ENCODE data around the gene DNAJC9. TPM values are rescaled to one million over a fixed set of nuclear protein-coding genes. Genes with fewer than 3 reads are reported as not detected.

Gene DNAJC9, protein sequence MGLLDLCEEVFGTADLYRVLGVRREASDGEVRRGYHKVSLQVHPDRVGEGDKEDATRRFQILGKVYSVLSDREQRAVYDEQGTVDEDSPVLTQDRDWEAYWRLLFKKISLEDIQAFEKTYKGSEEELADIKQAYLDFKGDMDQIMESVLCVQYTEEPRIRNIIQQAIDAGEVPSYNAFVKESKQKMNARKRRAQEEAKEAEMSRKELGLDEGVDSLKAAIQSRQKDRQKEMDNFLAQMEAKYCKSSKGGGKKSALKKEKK
- 8.6 and 13.1 TPM in 2 replicates for total RNA-seq

GRCh38 chr10:73246646-73247508 is at the start of gene DNAJC9:
Gene DNAJC9, minus strand, starts transcription at chr10:73247255. Its CDS starts 66 bp downstream, at chr10:73247189.

DNA sequence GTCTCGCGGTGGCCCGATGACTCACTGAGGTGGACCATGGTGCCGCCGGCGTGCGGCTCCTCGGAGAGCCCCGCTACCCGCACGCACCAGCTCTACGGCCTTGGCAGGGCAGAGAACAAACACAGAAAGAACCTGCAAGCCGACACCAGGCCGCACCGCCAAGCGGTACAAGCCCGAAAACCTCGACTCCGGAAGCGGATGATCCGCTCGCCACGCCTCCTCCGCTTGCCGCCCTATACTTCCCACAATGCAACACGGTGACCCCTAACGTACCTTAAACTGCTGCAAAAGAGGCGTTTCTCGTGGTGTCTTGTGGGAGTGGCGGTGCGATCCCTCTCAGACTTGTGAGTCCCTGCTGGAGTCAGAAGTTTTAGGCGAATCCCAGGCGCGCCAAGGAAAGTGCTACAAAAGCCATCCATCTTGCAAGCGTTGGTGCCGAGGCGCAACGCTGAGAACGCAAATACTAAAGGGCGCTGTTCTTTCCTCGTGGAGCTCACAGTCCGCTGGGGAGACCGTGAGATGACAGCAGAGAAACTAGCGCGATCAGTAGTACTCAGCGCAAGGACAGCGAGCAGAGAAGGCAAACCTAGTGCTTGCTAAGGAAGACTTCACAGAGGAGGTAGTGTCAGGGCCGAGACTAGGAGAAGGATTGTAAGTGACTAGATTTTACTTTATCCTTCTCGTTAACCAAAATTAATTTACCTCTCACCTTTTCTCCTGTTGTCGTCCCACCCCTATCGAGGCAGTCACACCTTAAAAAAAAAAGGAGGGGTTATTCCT is 5.6 kb upstream of the DNAJC9 start, which contains the start of gene MRPS16:
TSS of gene MRPS16 (minus strand) at position 200 of the 780 bp plus-strand sequence. CDS start at position 38, 162 bp downstream.

Other genes with a start within 250 kb of the DNAJC9 start
- gene P4HA1, start 150.4 kb downstream of the DNAJC9 start, total RNA-seq, result 163 and 307 TPM in 2 replicates
- 3.0 and 11.0 TPM in 2 replicates for gene NUDT13, start 136.8 kb downstream of the DNAJC9 start, total RNA-seq
- gene ECD, start 79.2 kb downstream of the DNAJC9 start, total RNA-seq, result 16.7 and 28.7 TPM in 2 replicates
- 7.1 and 14.7 TPM in 2 replicates for gene FAM149B1, start 79.1 kb downstream of the DNAJC9 start, total RNA-seq
- 31.1 and 33.4 TPM in 2 replicates for gene MRPS16, start 5.4 kb upstream of the DNAJC9 start, total RNA-seq
- 0.23 and 0.94 TPM in 2 replicates for gene CFAP70, start 111.6 kb upstream of the DNAJC9 start, total RNA-seq
- gene ANXA7, start 166.8 kb upstream of the DNAJC9 start, total RNA-seq, result 42.5 and 60.6 TPM in 2 replicates
- 0.09 and 0.35 TPM in 2 replicates for gene MSS51, start 186.3 kb upstream of the DNAJC9 start, total RNA-seq
- 17.9 and 25.8 TPM in 2 replicates for gene PPP3CB, start 248.8 kb upstream of the DNAJC9 start, total RNA-seq